ENCODE measurements around the gene BCL7B. TPM values are rescaled to one million over a fixed set of nuclear protein-coding genes. Genes with fewer than 3 reads are reported as not detected.

BCL7B gene
- total and polyA plus RNA-seq, 2 experiments from 2014 or later, result 17.0 to 18.2 TPM

DNA sequence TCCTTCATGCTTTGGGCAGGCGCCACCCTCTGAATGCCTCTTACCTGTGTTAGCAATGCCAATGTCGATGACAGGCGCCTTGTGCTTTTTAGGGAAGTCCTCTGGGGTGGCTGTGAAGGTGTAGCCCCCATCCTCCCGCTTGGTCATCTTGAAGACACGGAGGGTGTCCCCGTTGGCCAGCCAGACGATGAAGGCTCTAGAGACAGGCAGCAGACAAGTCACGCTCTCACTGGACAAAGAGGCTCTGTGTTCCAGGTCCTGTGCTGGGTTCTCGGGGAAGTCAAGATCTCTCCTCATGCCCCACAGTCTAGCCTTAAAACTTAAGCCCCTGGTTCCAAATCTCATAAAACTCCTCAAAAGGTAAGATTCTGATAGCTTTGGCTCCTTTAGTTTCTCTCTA is 15.8 kb upstream of the BCL7B start:
- H3F3A ChIP-seq (replicated peaks; ENCODE audit: low read depth), result no peaks in the 10 kb centered on the region
- H3K79me2 ChIP-seq (replicated peaks; ENCODE audit: insufficient read depth), result peaks cover 9% of the 10 kb centered on the region
- H3K9me3 Mint-ChIP-seq, result no peaks in the 10 kb centered on the region

More for the DNA sequence above, 15.8 kb upstream of the BCL7B start:
- H3K27ac ChIP-seq (ENCODE audit: low read depth), result no peak overlapping the region
- Mint-ChIP-seq H3K36me3 (ENCODE audit: low read depth) (peaks cover 53% of the 10 kb centered on the region), H3K4me3 (no peak overlapping the region), H3K27me3 (ENCODE audit: insufficient read depth, low read depth, poor library complexity) (peaks cover 9% of the 10 kb centered on the region), H3K27ac (no peak overlapping the region), H3K4me1 (peaks cover 3% of the 10 kb centered on the region; the same call in 1 of the 3 replicates)
- H3K4me3 ChIP-seq, result no peak overlapping the region
- no peak for ATAC-seq
- no peaks in the 10 kb centered on the region for H3K9me2 ChIP-seq (ENCODE audit: insufficient read depth)
- DNase-seq (ENCODE audit: low spot score), result no peak
- H2AFZ ChIP-seq, result no peak overlapping the region
- peaks cover 16% of the 10 kb centered on the region for H4K20me1 ChIP-seq (replicated peaks; ENCODE audit: insufficient read depth)
- no peak for TF ChIP-seq POLR2AphosphoS5 (IDR thresholded peaks at IDR 0.05; ENCODE audit: low read depth)
- TF ChIP-seq ZNF114 (CRISPR knock-in tag; IDR thresholded peaks at IDR 0.05), result no peak
- TF ChIP-seq, protein P1, sequence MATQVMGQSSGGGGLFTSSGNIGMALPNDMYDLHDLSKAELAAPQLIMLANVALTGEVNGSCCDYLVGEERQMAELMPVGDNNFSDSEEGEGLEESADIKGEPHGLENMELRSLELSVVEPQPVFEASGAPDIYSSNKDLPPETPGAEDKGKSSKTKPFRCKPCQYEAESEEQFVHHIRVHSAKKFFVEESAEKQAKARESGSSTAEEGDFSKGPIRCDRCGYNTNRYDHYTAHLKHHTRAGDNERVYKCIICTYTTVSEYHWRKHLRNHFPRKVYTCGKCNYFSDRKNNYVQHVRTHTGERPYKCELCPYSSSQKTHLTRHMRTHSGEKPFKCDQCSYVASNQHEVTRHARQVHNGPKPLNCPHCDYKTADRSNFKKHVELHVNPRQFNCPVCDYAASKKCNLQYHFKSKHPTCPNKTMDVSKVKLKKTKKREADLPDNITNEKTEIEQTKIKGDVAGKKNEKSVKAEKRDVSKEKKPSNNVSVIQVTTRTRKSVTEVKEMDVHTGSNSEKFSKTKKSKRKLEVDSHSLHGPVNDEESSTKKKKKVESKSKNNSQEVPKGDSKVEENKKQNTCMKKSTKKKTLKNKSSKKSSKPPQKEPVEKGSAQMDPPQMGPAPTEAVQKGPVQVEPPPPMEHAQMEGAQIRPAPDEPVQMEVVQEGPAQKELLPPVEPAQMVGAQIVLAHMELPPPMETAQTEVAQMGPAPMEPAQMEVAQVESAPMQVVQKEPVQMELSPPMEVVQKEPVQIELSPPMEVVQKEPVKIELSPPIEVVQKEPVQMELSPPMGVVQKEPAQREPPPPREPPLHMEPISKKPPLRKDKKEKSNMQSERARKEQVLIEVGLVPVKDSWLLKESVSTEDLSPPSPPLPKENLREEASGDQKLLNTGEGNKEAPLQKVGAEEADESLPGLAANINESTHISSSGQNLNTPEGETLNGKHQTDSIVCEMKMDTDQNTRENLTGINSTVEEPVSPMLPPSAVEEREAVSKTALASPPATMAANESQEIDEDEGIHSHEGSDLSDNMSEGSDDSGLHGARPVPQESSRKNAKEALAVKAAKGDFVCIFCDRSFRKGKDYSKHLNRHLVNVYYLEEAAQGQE (IDR thresholded peaks at IDR 0.05; ENCODE audit: unreplicated experiment), result no peak
- TF ChIP-seq NANOG (IDR thresholded peaks at IDR 0.05; ENCODE audit: borderline replicate concordance), result no peak
- no peak for TF ChIP-seq STAT1 (IDR thresholded peaks at IDR 0.05; ENCODE audit: unreplicated experiment)
- TF ChIP-seq, protein P2, sequence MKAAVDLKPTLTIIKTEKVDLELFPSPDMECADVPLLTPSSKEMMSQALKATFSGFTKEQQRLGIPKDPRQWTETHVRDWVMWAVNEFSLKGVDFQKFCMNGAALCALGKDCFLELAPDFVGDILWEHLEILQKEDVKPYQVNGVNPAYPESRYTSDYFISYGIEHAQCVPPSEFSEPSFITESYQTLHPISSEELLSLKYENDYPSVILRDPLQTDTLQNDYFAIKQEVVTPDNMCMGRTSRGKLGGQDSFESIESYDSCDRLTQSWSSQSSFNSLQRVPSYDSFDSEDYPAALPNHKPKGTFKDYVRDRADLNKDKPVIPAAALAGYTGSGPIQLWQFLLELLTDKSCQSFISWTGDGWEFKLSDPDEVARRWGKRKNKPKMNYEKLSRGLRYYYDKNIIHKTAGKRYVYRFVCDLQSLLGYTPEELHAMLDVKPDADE (IDR thresholded peaks at IDR 0.05), result no peak
- TF ChIP-seq ZNF331 (CRISPR knock-in tag; IDR thresholded peaks at IDR 0.05; ENCODE audit: low read depth), result no peak
- TF ChIP-seq, protein P3, sequence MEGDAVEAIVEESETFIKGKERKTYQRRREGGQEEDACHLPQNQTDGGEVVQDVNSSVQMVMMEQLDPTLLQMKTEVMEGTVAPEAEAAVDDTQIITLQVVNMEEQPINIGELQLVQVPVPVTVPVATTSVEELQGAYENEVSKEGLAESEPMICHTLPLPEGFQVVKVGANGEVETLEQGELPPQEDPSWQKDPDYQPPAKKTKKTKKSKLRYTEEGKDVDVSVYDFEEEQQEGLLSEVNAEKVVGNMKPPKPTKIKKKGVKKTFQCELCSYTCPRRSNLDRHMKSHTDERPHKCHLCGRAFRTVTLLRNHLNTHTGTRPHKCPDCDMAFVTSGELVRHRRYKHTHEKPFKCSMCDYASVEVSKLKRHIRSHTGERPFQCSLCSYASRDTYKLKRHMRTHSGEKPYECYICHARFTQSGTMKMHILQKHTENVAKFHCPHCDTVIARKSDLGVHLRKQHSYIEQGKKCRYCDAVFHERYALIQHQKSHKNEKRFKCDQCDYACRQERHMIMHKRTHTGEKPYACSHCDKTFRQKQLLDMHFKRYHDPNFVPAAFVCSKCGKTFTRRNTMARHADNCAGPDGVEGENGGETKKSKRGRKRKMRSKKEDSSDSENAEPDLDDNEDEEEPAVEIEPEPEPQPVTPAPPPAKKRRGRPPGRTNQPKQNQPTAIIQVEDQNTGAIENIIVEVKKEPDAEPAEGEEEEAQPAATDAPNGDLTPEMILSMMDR (conservative IDR thresholded peaks at IDR 0.05; ENCODE audit: low read depth in 2 of 2), result no peak
- no peak for TF ChIP-seq EZH2phosphoT487 (IDR thresholded peaks at IDR 0.05; ENCODE audit: unreplicated experiment)
- TF ChIP-seq, protein P4, sequence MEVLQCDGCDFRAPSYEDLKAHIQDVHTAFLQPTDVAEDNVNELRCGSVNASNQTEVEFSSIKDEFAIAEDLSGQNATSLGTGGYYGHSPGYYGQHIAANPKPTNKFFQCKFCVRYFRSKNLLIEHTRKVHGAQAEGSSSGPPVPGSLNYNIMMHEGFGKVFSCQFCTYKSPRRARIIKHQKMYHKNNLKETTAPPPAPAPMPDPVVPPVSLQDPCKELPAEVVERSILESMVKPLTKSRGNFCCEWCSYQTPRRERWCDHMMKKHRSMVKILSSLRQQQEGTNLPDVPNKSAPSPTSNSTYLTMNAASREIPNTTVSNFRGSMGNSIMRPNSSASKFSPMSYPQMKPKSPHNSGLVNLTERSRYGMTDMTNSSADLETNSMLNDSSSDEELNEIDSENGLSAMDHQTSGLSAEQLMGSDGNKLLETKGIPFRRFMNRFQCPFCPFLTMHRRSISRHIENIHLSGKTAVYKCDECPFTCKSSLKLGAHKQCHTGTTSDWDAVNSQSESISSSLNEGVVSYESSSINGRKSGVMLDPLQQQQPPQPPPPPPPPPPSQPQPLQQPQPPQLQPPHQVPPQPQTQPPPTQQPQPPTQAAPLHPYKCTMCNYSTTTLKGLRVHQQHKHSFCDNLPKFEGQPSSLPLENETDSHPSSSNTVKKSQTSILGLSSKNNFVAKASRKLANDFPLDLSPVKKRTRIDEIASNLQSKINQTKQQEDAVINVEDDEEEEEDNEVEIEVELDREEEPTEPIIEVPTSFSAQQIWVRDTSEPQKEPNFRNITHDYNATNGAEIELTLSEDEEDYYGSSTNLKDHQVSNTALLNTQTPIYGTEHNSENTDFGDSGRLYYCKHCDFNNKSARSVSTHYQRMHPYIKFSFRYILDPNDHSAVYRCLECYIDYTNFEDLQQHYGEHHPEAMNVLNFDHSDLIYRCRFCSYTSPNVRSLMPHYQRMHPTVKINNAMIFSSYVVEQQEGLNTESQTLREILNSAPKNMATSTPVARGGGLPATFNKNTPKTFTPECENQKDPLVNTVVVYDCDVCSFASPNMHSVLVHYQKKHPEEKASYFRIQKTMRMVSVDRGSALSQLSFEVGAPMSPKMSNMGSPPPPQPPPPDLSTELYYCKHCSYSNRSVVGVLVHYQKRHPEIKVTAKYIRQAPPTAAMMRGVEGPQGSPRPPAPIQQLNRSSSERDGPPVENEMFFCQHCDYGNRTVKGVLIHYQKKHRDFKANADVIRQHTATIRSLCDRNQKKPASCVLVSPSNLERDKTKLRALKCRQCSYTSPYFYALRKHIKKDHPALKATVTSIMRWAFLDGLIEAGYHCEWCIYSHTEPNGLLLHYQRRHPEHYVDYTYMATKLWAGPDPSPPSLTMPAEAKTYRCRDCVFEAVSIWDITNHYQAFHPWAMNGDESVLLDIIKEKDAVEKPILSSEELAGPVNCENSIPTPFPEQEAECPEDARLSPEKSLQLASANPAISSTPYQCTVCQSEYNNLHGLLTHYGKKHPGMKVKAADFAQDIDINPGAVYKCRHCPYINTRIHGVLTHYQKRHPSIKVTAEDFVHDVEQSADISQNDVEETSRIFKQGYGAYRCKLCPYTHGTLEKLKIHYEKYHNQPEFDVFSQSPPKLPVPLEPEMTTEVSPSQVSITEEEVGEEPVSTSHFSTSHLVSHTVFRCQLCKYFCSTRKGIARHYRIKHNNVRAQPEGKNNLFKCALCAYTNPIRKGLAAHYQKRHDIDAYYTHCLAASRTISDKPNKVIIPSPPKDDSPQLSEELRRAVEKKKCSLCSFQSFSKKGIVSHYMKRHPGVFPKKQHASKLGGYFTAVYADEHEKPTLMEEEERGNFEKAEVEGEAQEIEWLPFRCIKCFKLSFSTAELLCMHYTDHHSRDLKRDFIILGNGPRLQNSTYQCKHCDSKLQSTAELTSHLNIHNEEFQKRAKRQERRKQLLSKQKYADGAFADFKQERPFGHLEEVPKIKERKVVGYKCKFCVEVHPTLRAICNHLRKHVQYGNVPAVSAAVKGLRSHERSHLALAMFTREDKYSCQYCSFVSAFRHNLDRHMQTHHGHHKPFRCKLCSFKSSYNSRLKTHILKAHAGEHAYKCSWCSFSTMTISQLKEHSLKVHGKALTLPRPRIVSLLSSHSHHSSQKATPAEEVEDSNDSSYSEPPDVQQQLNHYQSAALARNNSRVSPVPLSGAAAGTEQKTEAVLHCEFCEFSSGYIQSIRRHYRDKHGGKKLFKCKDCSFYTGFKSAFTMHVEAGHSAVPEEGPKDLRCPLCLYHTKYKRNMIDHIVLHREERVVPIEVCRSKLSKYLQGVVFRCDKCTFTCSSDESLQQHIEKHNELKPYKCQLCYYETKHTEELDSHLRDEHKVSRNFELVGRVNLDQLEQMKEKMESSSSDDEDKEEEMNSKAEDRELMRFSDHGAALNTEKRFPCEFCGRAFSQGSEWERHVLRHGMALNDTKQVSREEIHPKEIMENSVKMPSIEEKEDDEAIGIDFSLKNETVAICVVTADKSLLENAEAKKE (CRISPR knock-in tag; IDR thresholded peaks at IDR 0.05), result no peak
- no peak for TF ChIP-seq CREB1 (CRISPR knock-in tag; IDR thresholded peaks at IDR 0.05; ENCODE audit: low read depth)
- TF ChIP-seq EZH2 (IDR thresholded peaks at IDR 0.05; ENCODE audit: low read depth, unreplicated experiment), result no peak
- no peak for TF ChIP-seq JUNB (IDR thresholded peaks at IDR 0.05; ENCODE audit: unreplicated experiment)
- peaks cover 10% of the 10 kb centered on the region for H3K27me3 ChIP-seq (ENCODE audit: insufficient read depth)
- H3K4me2 ChIP-seq, result no peak overlapping the region
- no peaks in the 10 kb centered on the region for H3K4me1 ChIP-seq (ENCODE audit: insufficient read depth)
- H3K36me3 ChIP-seq (ENCODE audit: insufficient read depth), result no peaks in the 10 kb centered on the region; the same call in 1 of the 2 replicates
